Fibroblast of upper back skin (primary cell): ENCODE results near the gene EFTUD2.

Experiments used
- DNase-seq: peaks from one replicate; pipeline ENCODE4 v3.0.0-alpha.2; 2013

Gene EFTUD2

GRCh38 chr17:44925731-44926697 lies 26.8 kb upstream of the EFTUD2 start:
- DNase-seq: no peak

GRCh38 chr17:44924107-44924544 lies 24.9 kb upstream of the EFTUD2 start:
- DNase-seq: no peak

GRCh38 chr17:44922746-44923470 lies 23.7 kb upstream of the EFTUD2 start:
- no peak for DNase-seq

GRCh38 chr17:44922136-44922535 lies 22.9 kb upstream of the EFTUD2 start:
- no peak for DNase-seq

- DNase-seq: no peak
Measured at GRCh38 chr17:44921122-44921882, 22.1 kb upstream of the EFTUD2 start.

- DNase-seq: no peak
Measured at GRCh38 chr17:44920565-44920940, 21.3 kb upstream of the EFTUD2 start.

- peak; percentile 77 for DNase-seq
Measured at GRCh38 chr17:44919885-44920564, 20.8 kb upstream of the EFTUD2 start.

- DNase-seq: no peak
Measured at GRCh38 chr17:44919411-44919810, 20.2 kb upstream of the EFTUD2 start.

GRCh38 chr17:44918006-44918405 lies 18.8 kb upstream of the EFTUD2 start:
- DNase-seq: no peak

- no peak for DNase-seq
Measured at GRCh38 chr17:44917456-44917855, 18.2 kb upstream of the EFTUD2 start.

- no peak for DNase-seq
Measured at GRCh38 chr17:44916781-44917241, 17.6 kb upstream of the EFTUD2 start.

- no peak for DNase-seq
Measured at GRCh38 chr17:44915862-44916780, 16.9 kb upstream of the EFTUD2 start.

- DNase-seq: no peak
Measured at GRCh38 chr17:44915321-44915726, 16.1 kb upstream of the EFTUD2 start, which contains the start of gene GFAP. GFAP (minus strand) TSS chr17:44915500; CDS start chr17:44915486, 14 bp downstream.

- DNase-seq: no peak
Measured at GRCh38 chr17:44914698-44915271, 15.5 kb upstream of the EFTUD2 start.

- DNase-seq: no peak
Measured at GRCh38 chr17:44914148-44914547, 14.9 kb upstream of the EFTUD2 start.

- DNase-seq: no peak
Measured at GRCh38 chr17:44913676-44914075, 14.4 kb upstream of the EFTUD2 start.

GRCh38 chr17:44912763-44913544 lies 13.7 kb upstream of the EFTUD2 start:
- DNase-seq: no peak

- DNase-seq: peak; percentile 46
Measured at GRCh38 chr17:44911133-44912001, 12.1 kb upstream of the EFTUD2 start.
